Calu3 (cell line): Measurements from ENCODE around the gene SCN5A. TPM values are rescaled to one million over a fixed set of nuclear protein-coding genes. Genes with fewer than 3 reads are reported as not detected.

Experiments used
- BruUV-seq: library from RNA; stranded (reverse); fragments of 400-500 nt; replicated peaks from 2 replicates; lab custom pipeline; 2021; lab: Mats Ljungman, UMichigan
- CTCF ChIA-PET: fragments of 300-600 bp; sonication (Branson Sonifier 250); formaldehyde crosslinking; loops from one replicate; lab custom pipeline; 2022; ENCODE audit warnings: antibody characterized with exemption; lab: Charles Lee
- DNase-seq: peaks from one replicate; pipeline ENCODE4 v3.0.0; 2022
- H3K27ac Mint-ChIP-seq: one replicate; pipeline ENCODE4 v1.8.0; 2022; ENCODE audit warnings: mixed read lengths; ENCODE audit not compliant: unreplicated experiment
- H3K27me3 Mint-ChIP-seq: one replicate; pipeline ENCODE4 v1.8.0; 2022; ENCODE audit warnings: mixed read lengths; ENCODE audit not compliant: unreplicated experiment
- H3K36me3 Mint-ChIP-seq: one replicate; pipeline ENCODE4 v1.8.0; 2022; ENCODE audit warnings: mild to moderate bottlenecking, moderate library complexity, mixed read lengths; ENCODE audit not compliant: insufficient read depth, unreplicated experiment
- H3K4me1 Mint-ChIP-seq: one replicate; pipeline ENCODE4 v1.8.0; 2022; ENCODE audit warnings: mild to moderate bottlenecking, low read depth, mixed read lengths; ENCODE audit not compliant: unreplicated experiment
- H3K4me3 Mint-ChIP-seq: one replicate; pipeline ENCODE4 v1.8.0; 2022; ENCODE audit warnings: mild to moderate bottlenecking, low read depth, moderate library complexity, mixed read lengths; ENCODE audit not compliant: unreplicated experiment
- H3K9me3 Mint-ChIP-seq: one replicate; pipeline ENCODE4 v1.8.0; 2022; ENCODE audit warnings: low read depth, mixed read lengths; ENCODE audit not compliant: unreplicated experiment
- intact Hi-C: fragments of 100-400 bp; cut with micrococcal nuclease; formaldehyde crosslinking; loops from one replicate; pipeline ENCODE4 v1.10.0; 2022; ENCODE audit not compliant: unreplicated experiment
- total RNA-seq: library from RNA; stranded (reverse); gene quantifications from 2 replicates; pipeline ENCODE4 v1.2.3, GENCODE V29; 2022
- TF ChIP-seq, protein P1 (sequence below): fragments of 200-600 bp; IDR thresholded peaks from one replicate; pipeline ENCODE4 v1.8.0; 2022; ENCODE audit warnings: antibody characterized with exemption; ENCODE audit not compliant: unreplicated experiment

The SCN5A gene
- total RNA-seq, 1 experiment from 2014 or later: 0.61 TPM

GRCh38 chr3:38613426-38613825 lies 36.1 kb downstream of the SCN5A start:
- CTCF ChIA-PET: no interaction called here
- no peak for DNase-seq
- Mint-ChIP-seq H3K27ac (no peak overlapping the region), H3K27me3 (peaks cover 69% of the 10 kb centered on the region), H3K36me3 (no peaks in the 10 kb centered on the region), H3K4me3 (no peak overlapping the region), H3K4me1 (no peaks in the 10 kb centered on the region), H3K9me3 (no peaks in the 10 kb centered on the region)
- intact Hi-C loops: no loop called here
- no TSS peak for BruUV-seq
- TF ChIP-seq, protein P1, sequence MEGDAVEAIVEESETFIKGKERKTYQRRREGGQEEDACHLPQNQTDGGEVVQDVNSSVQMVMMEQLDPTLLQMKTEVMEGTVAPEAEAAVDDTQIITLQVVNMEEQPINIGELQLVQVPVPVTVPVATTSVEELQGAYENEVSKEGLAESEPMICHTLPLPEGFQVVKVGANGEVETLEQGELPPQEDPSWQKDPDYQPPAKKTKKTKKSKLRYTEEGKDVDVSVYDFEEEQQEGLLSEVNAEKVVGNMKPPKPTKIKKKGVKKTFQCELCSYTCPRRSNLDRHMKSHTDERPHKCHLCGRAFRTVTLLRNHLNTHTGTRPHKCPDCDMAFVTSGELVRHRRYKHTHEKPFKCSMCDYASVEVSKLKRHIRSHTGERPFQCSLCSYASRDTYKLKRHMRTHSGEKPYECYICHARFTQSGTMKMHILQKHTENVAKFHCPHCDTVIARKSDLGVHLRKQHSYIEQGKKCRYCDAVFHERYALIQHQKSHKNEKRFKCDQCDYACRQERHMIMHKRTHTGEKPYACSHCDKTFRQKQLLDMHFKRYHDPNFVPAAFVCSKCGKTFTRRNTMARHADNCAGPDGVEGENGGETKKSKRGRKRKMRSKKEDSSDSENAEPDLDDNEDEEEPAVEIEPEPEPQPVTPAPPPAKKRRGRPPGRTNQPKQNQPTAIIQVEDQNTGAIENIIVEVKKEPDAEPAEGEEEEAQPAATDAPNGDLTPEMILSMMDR: no peak

GRCh38 chr3:38611866-38612265 lies 37.6 kb downstream of the SCN5A start:
- H3K9me3 Mint-ChIP-seq: no peaks in the 10 kb centered on the region
- CTCF ChIA-PET: no interaction called here
- no peak overlapping the region for H3K27ac Mint-ChIP-seq

GRCh38 chr3:38610934-38611333 lies 38.6 kb downstream of the SCN5A start:
- no TSS peak for BruUV-seq
- no peak overlapping the region for H3K27ac Mint-ChIP-seq
- intact Hi-C loops: no loop called here
- H3K27me3 Mint-ChIP-seq: peaks cover 68% of the 10 kb centered on the region
- no peaks in the 10 kb centered on the region for H3K36me3 Mint-ChIP-seq
- H3K9me3 Mint-ChIP-seq: no peaks in the 10 kb centered on the region
- TF ChIP-seq, protein P1: no peak
- no peak overlapping the region for H3K4me3 Mint-ChIP-seq
- no peak for DNase-seq
- H3K4me1 Mint-ChIP-seq: no peaks in the 10 kb centered on the region
- CTCF ChIA-PET: no interaction called here

More at GRCh38 chr3:38611866-38612265, 37.6 kb downstream of the SCN5A start:
- BruUV-seq: no TSS peak
- Mint-ChIP-seq H3K36me3 (no peaks in the 10 kb centered on the region), H3K27me3 (peaks cover 70% of the 10 kb centered on the region), H3K4me1 (no peaks in the 10 kb centered on the region), H3K4me3 (no peak overlapping the region)
- no peak for DNase-seq
- intact Hi-C loops: no loop called here
- TF ChIP-seq, protein P1: no peak

- H3K27me3 Mint-ChIP-seq: peaks cover 68% of the 10 kb centered on the region
- no TSS peak for BruUV-seq
Measured at GRCh38 chr3:38610436-38610835, 39.1 kb downstream of the SCN5A start.

More at GRCh38 chr3:38610436-38610835, 39.1 kb downstream of the SCN5A start:
- Mint-ChIP-seq H3K4me1 (no peaks in the 10 kb centered on the region), H3K4me3 (no peak overlapping the region), H3K36me3 (no peaks in the 10 kb centered on the region), H3K9me3 (no peaks in the 10 kb centered on the region), H3K27ac (no peak overlapping the region)
- CTCF ChIA-PET: no interaction called here
- no peak for DNase-seq
- TF ChIP-seq, protein P1: no peak
- intact Hi-C loops: no loop called here
